GM12878 (cell line): ENCODE data around the gene GLB1L3. TPM values are rescaled to one million over a fixed set of nuclear protein-coding genes. Genes with fewer than 3 reads are reported as not detected.
A peak's percentile ranks its signal among the peaks of the same experiment; 100 is the strongest.

Source experiments
- ATAC-seq: fragments of 200-7000 bp; cut with Tn5 transposase; 3 replicates; pipeline ENCODE4 v1.9.1; 2020; ENCODE audit warnings: mild to moderate bottlenecking, moderate library complexity
- BruUV-seq: library from RNA; stranded (reverse); fragments of 400-500 nt; replicated peaks from 2 replicates; lab custom pipeline; 2021; lab: Mats Ljungman, UMichigan
- CTCF ChIA-PET: fragments of 300-600 bp; sonication (Branson Sonifier 250); formaldehyde crosslinking; extraction: SDS; loops from one replicate; lab custom pipeline; 2021; ENCODE audit warnings: inconsistent platforms; lab: Yijun Ruan, JAX
- POLR2A ChIA-PET: fragments of 350-600 bp; formaldehyde crosslinking; extraction: SDS; loops from one replicate; lab custom pipeline; 2021; ENCODE audit warnings: inconsistent platforms; lab: Charles Lee
- RAD21 ChIA-PET: fragments of 300-600 bp; sonication (Branson Sonifier 250); formaldehyde crosslinking; loops from one replicate; lab custom pipeline; 2023; ENCODE audit warnings: antibody characterized with exemption; ENCODE audit not compliant: unreplicated experiment; lab: Charles Lee
- SMC1A ChIA-PET: fragments of 300-600 bp; sonication (Branson Sonifier 250); formaldehyde crosslinking; loops from one replicate; lab custom pipeline; 2023; ENCODE audit not compliant: unreplicated experiment, uncharacterized antibody; lab: Charles Lee
- DNase-seq: peaks from one replicate; pipeline ENCODE4 v3.0.0-alpha.2; 2011; ENCODE audit warnings: low read depth, low spot score
- FAIRE-seq: peaks from 3 replicates; lab custom pipeline; 2011; peaks lifted over from hg19 to GRCh38; lab: Jason Lieb, UNC
- H2AFZ ChIP-seq: 2 replicates; pipeline ENCODE4 v1.6.0; 2011; ENCODE audit warnings: low read depth, low read length, control low read depth; ENCODE audit not compliant: control insufficient read depth
- H3K27ac ChIP-seq: 2 replicates; pipeline ENCODE4 v1.5.1; 2011; ENCODE audit warnings: control low read depth; ENCODE audit not compliant: control insufficient read depth, insufficient read depth
- H3K27me3 ChIP-seq, 2 experiments: replicated peaks in 1 of 2; 2 replicates each; pipeline versions ENCODE4 v1.6.0 to v1.6.1; 2011; ENCODE audit warnings: low read length in 1 of 2; ENCODE audit not compliant: control insufficient read depth in 2 of 2, insufficient read depth in 2 of 2
- H3K36me3 ChIP-seq, 2 experiments: 2 replicates each; pipeline ENCODE4 v1.5.1; 2011; ENCODE audit warnings: low read length in 1 of 2; ENCODE audit not compliant: control insufficient read depth in 2 of 2, insufficient read depth in 2 of 2
- H3K4me1 ChIP-seq: 2 replicates; pipeline ENCODE4 v1.6.1; 2011; ENCODE audit warnings: mild to moderate bottlenecking, low read length, moderate library complexity, mixed read lengths; ENCODE audit not compliant: control insufficient read depth, insufficient read depth
- H3K4me2 ChIP-seq: 2 replicates; pipeline ENCODE4 v1.6.0; 2011; ENCODE audit warnings: control low read depth; ENCODE audit not compliant: control insufficient read depth, insufficient read depth
- H3K4me3 ChIP-seq: fragments of 200-600 bp; sonication (generic); 2 replicates; pipeline ENCODE4 v1.5.1; 2016
- H3K79me2 ChIP-seq: 2 replicates; pipeline ENCODE4 v1.6.0; 2011; ENCODE audit warnings: low read length; ENCODE audit not compliant: control insufficient read depth, insufficient read depth
- H3K9ac ChIP-seq: 2 replicates; pipeline ENCODE4 v1.8.0; 2011; ENCODE audit warnings: low read length, control low read depth, mixed read lengths; ENCODE audit not compliant: control insufficient read depth, insufficient read depth
- H3K9me3 ChIP-seq: replicated peaks from 3 replicates; pipeline ENCODE4 v1.5.1; 2011; ENCODE audit warnings: mild to moderate bottlenecking, low read length; ENCODE audit not compliant: control insufficient read depth, insufficient read depth
- H4K20me1 ChIP-seq: 2 replicates; pipeline ENCODE4 v1.6.0; 2011; ENCODE audit not compliant: control insufficient read depth, insufficient read depth
- CBX3 ChIP-seq: fragments of 200-600 bp; sonication (generic); IDR thresholded peaks from 2 replicates; pipeline ENCODE4 v1.6.1; 2016; ENCODE audit warnings: low read depth, borderline replicate concordance
- CHD4 ChIP-seq: fragments of 200-600 bp; sonication (generic); IDR thresholded peaks from 2 replicates; pipeline ENCODE4 v1.6.1; 2016; ENCODE audit warnings: mild to moderate bottlenecking
- MTA3 ChIP-seq: IDR thresholded peaks from 2 replicates; pipeline ENCODE4 v1.6.1; 2012; ENCODE audit warnings: low read length, inconsistent platforms, borderline replicate concordance
- NR2C1 ChIP-seq: fragments of 450-650 bp; IDR thresholded peaks from 2 replicates; pipeline ENCODE4 v1.6.1; 2017; ENCODE audit warnings: antibody characterized with exemption, mild to moderate bottlenecking, moderate library complexity
- POLR2A ChIP-seq: IDR thresholded peaks from 2 replicates; pipeline ENCODE4 v1.6.1; 2011; ENCODE audit warnings: low read depth, mild to moderate bottlenecking, low read length
- REST ChIP-seq: IDR thresholded peaks from 2 replicates; pipeline ENCODE4 v1.6.1; 2012; ENCODE audit warnings: mild to moderate bottlenecking, low read depth, low read length
- SIN3A ChIP-seq: IDR thresholded peaks from 2 replicates; pipeline ENCODE4 v1.6.1; 2012; ENCODE audit warnings: low read depth, low read length, improper control_type of control experiment
- SPI1 ChIP-seq: IDR thresholded peaks from 2 replicates; pipeline ENCODE4 v1.6.1; 2011; ENCODE audit warnings: low read depth, mild to moderate bottlenecking, low read length, moderate library complexity, borderline replicate concordance; ENCODE audit not compliant: insufficient read depth
- TCF3 ChIP-seq: IDR thresholded peaks from 2 replicates; pipeline ENCODE4 v1.6.1; 2012; ENCODE audit warnings: low read depth, mild to moderate bottlenecking, low read length, borderline replicate concordance; ENCODE audit not compliant: insufficient read depth
- WGBS: methylation state at CpG from one replicate; pipeline ENCODE4 v1.1.6; 2016; ENCODE audit warnings: low lambda C conversion rate; ENCODE audit not compliant: insufficient replicate concordance, insufficient coverage; ENCODE audit errors: missing lambda C conversion rate; 5-methylcytosine and 5-hydroxymethylcytosine counted together
- in situ Hi-C: fragments of 300-500 bp; cut with MboI; formaldehyde crosslinking; loops from 9 replicates; pipeline ENCODE4 v1.14.3; 2018; ENCODE audit warnings: mixed read lengths
- intact Hi-C: fragments of 100-400 bp; cut with micrococcal nuclease; formaldehyde crosslinking; loops from one replicate; pipeline ENCODE4 v1.14.2; 2022; ENCODE audit not compliant: unreplicated experiment
- polyA plus RNA-seq, 11 experiments: library from polyadenylated mRNA; depleted of rRNA in 4 of 11; unstranded in 6 of 11; stranded (reverse) in 5 of 11; fragments of >200 nt; fragmentation: Nextera tagmentation in 4 of 11; fragmentation: Illumina TruSeq in 1 of 11; extraction: Ambion mirVana in 4 of 11; extraction: Trizol in 1 of 11; gene quantifications; 1 replicate in 1 of 11; 2 replicates in 10 of 11; pipeline versions ENCODE4 v1.2.1 to v1.2.3, GENCODE V29; 2011 to 2016; ENCODE audit warnings: inconsistent platforms in 2 of 11, missing spikeins in 2 of 11, low read depth in 1 of 11
- total RNA-seq, 4 experiments: library from RNA; depleted of rRNA in 3 of 4; stranded (reverse); fragments of >200 nt in 3 of 4; fragmentation: Illumina TruSeq in 1 of 4; extraction: Trizol in 1 of 4; gene quantifications; 2 replicates each; pipeline versions ENCODE4 v1.2.1 to v1.2.3, GENCODE V29; 2013 to 2021

GLB1L3 gene
- total and polyA plus RNA-seq, 10 of the 15 experiments (the other 5 are each of a cell fraction or from before 2014, with no cell fraction given): 0.53 to 2.9 (median 1.9) TPM; not detected in 1

GRCh38 chr11:134349802-134350355 lies 73.7 kb downstream of the GLB1L3 start:
- DNase-seq (no peak), FAIRE-seq (no peak), ATAC-seq (peak; percentile 9; the same call in 2 of the 3 replicates)
- Histone ChIP-seq H4K20me1 (no peaks in the 10 kb centered on the region), H3K27ac (peak overlapping the region; percentile 25; the same call in 1 of the 2 replicates), H3K4me2 (peak overlapping the region; percentile 82), H2AFZ (no peak overlapping the region; the same call in 1 of the 2 replicates), H3K27me3 (no peaks in the 10 kb centered on the region; a peak in 1 of 4 replicates), H3K4me1 (peaks cover 16% of the 10 kb centered on the region), H3K79me2 (no peaks in the 10 kb centered on the region), H3K9me3 (no peaks in the 10 kb centered on the region), H3K4me3 (no peak overlapping the region; the same call in 1 of the 2 replicates), H3K9ac (no peak overlapping the region), H3K36me3 (no peaks in the 10 kb centered on the region)
- CTCF ChIA-PET: no interaction called here
- SMC1A ChIA-PET: no interaction called here
- BruUV-seq: no TSS peak
- intact Hi-C loops: loop anchor here (10.0 kb wide), 1 partner anchor 145 kb away; no protein-coding TSS in a partner anchor
- RAD21 ChIA-PET: no interaction called here
- in situ Hi-C loops: no loop called here
- TF ChIP-seq REST (no peak), MTA3 (no peak), SIN3A (no peak), TCF3 (0 out of 2 replicates have a peak, but pooled peaks have one; percentile 0), POLR2A (no peak), CBX3 (no peak), NR2C1 (no peak), SPI1 (0 out of 2 replicates have a peak, but pooled peaks have one; percentile 4), CHD4 (no peak)
- POLR2A ChIA-PET: interaction anchor here (0.7 kb wide), 1 partner anchor 204 kb away, joined by 3 read pairs; no protein-coding TSS in a partner anchor
- WGBS: 65% methylated on average over 10 of the region's 10 CpGs
